CMK (cell line): ENCODE measurements around the gene SRSF3.

Source experiments
- DNase-seq: peaks from one replicate; pipeline ENCODE4 v3.0.0-alpha.2; 2010; ENCODE audit warnings: low read depth

SRSF3 gene

DNA sequence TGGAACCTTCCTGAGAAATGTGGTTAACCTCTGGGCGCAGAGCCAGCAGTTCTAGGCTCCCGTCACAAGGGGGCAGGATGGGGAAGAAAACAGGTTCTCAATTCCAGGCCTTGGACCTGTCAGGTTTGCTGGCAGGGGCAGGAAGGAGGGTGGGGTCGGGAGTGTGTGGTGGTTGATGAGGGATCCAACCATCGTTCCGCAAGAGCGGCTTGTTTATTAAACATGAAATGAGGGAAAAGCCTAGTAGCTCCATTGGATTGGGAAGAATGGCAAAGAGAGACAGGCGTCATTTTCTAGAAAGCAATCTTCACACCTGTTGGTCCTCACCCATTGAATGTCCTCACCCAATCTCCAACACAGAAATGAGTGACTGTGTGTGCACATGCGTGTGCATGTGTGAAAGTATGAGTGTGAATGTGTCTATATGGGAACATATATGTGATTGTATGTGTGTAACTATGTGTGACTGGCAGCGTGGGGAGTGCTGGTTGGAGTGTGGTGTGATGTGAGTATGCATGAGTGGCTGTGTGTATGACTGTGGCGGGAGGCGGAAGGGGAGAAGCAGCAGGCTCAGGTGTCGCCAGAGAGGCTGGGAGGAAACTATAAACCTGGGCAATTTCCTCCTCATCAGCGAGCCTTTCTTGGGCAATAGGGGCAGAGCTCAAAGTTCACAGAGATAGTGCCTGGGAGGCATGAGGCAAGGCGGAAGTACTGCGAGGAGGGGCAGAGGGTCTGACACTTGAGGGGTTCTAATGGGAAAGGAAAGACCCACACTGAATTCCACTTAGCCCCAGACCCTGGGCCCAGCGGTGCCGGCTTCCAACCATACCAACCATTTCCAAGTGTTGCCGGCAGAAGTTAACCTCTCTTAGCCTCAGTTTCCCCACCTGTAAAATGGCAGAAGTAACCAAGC, 29.6 kb downstream of the SRSF3 start:
- DNase-seq, result peak; percentile 59

DNA sequence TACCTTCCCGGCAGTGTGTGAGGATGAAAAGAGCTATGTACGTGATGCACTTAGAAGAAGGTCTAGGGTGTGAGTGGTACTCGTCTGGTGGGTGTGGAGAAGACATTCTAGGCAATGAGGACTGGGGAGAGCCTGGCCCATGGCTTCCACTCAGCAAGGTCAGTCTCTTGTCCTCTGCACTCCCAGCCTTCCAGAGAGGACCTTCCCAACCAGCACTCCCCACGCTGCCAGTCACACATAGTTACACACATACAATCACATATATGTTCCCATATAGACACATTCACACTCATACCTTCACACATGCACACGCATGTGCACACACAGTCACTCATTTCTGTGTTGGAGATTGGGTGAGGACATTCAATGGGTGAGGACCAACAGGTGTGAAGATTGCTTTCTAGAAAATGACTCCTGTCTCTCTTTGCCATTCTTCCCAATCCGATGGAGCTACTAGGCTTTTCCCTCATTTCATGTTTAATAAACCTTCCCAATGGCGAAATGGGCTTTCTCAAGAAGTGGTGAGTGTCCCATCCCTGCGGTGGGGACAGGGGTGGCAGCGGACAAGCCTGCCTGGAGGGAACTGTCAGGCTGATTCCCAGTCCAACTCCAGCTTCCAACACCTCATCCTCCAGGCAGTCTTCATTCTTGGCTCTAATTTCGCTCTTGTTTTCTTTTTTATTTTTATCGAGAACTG, 30.4 kb downstream of the SRSF3 start:
- no peak for DNase-seq

DNA sequence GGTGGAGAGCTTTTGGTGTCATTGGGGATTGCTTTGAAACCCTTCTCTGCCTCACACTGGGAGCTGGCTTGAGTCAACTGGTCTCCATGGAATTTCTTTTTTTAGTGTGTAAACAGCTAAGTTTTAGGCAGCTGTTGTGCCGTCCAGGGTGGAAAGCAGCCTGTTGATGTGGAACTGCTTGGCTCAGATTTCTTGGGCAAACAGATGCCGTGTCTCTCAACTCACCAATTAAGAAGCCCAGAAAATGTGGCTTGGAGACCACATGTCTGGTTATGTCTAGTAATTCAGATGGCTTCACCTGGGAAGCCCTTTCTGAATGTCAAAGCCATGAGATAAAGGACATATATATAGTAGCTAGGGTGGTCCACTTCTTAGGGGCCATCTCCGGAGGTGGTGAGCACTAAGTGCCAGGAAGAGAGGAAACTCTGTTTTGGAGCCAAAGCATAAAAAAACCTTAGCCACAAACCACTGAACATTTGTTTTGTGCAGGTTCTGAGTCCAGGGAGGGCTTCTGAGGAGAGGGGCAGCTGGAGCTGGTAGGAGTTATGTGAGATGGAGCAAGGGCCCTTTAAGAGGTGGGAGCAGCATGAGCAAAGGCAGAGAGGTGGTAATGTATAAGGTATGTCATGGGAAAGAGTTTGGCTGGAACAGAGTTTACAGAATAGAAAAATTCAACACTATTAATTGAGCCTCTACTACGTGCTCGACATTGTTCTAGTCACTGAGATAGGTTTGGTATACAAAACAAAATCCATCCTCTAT, 31.2 kb downstream of the SRSF3 start:
- DNase-seq, result no peak

DNA sequence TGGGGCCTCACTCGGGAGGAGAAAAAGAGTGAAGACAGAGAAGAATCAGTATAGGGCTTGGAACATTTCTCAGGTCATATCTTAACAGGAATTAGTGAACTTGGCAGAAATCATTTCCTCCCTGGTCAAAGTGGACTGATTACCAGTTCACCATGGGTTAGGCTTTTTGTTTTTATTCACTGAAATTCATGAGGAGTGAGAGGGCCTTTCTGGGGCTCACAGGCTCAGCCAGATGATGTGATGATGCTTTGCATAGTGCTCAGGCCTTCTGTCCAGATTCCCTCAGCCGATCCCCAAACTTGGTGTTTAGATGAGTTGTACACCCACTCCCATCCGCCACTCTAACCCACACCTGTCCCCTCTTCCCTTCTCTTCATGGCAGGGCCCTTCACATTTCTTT, 32.5 kb downstream of the SRSF3 start:
- DNase-seq, result no peak

DNA sequence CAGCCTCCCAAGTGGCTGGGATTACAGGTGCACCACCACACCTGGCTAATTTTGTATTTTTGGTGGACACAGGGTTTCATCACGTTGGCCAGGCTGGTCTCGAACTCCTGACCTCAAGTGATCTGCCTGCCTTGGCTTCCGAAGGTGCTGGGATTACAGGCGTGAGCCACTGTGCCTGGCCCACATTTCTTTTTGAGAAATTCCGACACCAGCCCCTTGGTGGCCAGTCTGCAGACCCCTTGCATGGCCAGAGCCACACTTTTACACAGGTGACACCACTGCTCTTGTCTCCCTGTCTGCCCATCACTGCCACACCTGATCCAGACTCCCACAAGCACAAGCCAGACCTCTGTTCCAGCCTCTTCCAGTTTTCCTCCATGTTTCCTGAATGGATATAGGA, 33.0 kb downstream of the SRSF3 start:
- no peak for DNase-seq

DNA sequence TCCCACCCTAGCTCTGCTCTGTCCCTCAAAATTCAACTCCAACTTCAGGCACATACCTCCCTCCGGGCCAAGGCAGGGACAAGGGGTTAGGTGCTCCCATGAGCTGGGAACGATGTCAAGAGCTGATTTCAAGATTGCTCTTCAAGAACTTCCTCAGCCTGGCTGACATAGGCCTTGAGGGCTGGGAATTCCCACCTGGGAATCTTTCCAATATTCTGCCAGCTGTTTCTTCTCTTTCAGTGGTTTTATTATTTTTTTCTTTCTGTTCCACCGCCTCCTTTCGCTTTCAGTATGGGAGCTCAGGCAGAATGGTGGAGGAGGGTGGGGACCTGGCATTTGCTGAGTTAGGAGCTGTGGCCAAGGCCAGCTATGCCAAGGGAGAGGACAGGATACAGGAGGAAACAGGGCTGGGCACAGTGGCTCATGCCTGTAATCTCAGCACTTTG, 33.7 kb downstream of the SRSF3 start:
- no peak for DNase-seq

DNA sequence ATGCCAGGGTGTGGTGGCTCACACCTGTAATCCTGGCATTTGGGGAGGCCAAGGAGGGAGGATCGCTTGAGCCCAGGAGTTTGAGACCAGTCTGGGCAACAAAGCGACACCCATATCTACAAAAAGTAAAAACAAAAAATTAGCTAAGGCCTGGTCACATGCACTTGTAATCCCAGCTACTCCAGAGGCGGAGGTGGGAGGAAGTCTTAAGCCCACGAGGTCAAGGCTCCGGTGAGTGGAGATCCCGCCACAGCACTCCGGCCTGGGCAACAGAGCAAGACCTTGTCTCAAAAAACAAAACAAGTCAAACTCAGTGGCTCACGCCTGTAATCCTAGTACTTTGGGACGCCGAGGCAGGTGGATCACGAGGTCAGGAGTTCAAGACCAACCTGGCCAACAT, 35.6 kb downstream of the SRSF3 start:
- no peak for DNase-seq

DNA sequence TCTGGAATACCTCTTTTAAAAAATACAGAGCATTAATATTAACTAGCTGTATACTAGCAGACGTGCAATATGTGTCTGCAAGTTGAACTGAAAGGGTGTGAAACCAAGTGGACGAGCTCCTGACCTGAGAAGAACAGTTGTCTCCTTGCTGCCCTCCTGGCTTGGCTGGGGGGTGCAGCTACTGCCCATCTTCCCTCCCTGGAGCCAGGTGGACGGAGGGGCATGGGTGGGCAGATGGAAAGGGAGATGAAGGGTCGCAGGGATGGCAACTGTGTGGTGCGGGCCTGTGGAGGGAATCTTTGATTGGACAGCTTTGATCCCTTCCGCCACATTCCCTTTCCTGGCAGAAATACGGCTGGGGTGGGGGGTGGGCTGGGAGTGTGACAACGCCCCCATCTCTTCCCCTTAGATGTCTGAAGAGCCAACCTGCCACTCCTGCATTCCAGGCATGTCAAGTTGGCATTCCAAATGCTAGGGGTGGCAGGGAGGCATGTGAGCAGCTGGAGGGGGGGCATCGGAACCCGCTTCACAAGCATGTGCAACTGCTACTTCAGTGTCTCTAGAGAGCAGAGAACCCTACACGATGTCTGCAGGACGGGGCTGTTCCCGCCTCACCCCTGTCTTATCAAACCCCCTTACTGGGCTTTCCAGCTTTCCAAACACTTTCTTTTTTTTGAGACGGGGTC, 37.3 kb downstream of the SRSF3 start:
- no peak for DNase-seq

DNA sequence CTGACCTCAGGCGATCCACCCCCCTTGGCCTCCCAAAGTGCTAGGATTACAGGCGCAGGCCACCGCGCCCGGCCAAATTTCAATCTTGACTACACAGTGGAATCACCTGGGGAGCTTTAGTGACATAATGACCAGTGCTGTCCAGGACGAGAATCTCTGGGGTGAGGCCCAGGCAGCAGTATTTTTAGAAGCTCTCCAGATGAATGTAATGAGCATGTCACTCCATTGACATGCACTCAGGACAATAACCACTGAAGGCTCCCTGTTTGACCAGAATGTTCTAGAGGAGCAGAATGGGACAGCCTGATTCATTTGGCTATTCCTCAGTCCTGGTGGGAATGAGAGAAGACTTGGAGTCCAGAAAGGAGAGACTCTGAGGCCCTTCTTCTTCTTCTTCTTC, 39.2 kb downstream of the SRSF3 start:
- no peak for DNase-seq

DNA sequence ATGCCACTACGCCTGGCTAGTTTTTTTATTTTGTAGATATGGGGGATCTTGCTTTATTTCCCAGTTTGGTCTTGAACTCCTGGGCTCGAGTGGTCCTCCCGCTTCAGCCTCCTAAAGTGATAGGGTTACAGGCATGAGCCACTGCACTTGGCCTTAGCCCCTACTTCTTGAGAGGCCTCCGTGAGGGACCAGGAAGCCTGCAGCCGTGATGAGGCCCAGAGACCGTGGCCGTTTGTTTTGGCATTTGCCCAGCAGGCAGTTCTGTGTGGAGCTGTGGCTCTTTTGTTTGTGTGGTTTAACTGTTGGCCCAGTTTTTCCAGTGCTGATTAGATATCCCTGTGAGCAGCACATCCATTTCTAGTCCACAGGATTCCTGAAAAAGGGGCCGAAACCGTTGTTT, 39.8 kb downstream of the SRSF3 start:
- no peak for DNase-seq

DNA sequence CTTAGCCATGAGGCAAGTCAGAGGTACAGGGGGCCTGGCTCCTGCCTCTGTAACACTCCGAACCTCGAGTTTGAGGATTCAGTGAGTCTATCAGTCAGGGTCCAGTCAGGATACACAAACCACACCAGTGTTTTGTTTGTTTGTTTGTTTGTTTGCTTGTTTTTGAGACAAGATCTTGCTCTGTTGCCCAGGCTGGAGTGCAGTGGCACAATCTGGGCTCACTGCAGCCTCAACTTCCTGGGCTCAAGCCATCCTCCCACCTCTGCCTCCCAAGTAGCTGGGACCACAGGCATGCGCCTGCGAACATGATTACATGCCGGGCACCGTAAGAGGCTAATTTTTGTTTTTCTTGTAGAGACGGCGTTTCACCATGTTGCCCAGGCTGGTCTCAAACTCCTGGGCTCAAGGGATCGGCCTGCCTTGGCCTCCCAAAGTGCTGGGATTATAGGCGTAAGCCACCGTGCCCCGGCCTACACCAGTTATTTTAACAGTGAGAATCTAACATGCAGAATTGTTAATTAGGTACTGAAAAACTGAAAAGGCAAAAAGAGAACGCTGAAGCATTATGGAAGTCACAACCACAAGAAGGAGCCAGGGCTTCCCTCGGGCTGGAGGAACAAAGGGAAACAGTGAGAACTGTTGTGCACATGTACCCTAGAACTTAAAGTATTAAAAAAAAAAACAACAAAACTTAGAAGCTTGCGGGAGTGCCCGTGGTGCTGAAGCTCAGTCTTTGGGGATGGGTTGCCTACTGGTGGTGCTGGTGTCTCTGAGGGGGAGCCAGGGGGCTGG, 40.4 kb downstream of the SRSF3 start:
- DNase-seq, result no peak

DNA sequence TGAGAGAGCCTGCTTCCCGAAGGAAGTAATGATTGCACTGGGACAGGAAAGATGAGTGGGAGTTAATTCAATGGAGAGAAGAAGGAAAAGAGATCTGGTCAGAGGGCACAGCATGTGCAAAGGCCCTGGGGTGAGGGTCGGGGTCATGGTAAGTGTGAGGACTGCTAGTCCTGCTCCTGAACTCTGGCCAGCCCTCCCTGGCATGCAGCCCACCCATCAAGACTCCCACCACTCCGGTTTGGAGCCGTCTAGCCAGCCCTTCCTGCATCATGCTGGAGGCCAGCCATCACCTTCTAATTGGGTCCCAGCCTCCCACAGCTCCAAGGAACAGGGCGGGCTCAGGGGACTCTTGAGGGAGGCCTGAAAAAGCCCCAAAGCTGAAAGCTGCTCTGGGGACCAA, 42.1 kb downstream of the SRSF3 start:
- DNase-seq, result no peak

DNA sequence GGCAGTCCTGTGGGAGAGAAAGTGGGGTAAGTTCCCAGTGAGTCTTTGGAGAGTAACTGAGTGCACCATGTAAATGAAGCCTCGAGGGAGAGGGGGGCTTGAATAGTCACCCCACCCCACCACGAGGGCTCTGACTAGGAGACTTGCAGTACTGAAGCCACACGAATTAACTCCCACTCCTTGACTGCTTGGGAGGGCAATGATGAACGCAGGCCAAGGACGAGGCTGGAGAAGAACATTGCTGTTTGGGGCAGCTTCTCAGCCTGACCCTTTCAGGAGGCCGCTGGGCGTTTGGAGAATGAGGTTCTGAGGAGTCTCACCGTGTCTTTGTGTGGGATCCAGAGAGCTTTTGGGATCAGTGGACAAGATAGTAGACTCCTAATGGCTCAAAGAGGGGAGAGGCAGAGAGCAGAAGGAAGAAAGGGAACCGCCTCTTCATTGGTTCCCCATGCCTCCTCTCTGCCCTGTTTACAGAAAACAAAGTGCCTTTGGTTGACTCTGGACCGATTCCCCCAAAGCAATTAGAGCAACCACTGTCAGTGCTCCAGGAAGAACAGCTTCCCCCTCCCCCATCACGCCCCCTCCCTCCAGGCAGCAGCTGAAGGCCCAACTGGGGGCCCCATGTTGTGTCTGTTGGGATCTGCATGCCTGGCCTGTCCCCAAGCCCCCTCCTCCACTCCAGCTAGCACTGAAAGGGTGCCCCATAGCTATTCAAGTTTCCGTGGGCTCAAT, 42.7 kb downstream of the SRSF3 start:
- DNase-seq, result no peak

DNA sequence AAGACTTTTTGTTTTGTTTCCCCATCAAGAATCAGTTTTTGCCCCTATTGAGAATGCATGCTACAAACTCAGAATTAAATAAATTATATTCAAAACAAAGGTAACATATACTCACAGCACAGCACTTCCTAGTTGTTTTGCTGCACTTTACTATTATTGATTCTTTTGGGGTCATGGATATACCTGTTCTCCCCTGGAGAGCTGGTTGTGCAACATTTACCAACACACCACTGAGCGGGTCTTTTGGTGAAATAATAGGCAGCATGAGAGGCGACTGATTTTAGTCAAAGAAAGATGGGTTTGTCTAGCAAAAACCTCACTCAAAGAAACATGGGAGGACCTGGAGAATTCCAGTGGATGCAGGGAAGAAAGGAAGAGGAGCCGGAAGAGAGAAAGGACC, 44.4 kb downstream of the SRSF3 start:
- DNase-seq, result no peak

DNA sequence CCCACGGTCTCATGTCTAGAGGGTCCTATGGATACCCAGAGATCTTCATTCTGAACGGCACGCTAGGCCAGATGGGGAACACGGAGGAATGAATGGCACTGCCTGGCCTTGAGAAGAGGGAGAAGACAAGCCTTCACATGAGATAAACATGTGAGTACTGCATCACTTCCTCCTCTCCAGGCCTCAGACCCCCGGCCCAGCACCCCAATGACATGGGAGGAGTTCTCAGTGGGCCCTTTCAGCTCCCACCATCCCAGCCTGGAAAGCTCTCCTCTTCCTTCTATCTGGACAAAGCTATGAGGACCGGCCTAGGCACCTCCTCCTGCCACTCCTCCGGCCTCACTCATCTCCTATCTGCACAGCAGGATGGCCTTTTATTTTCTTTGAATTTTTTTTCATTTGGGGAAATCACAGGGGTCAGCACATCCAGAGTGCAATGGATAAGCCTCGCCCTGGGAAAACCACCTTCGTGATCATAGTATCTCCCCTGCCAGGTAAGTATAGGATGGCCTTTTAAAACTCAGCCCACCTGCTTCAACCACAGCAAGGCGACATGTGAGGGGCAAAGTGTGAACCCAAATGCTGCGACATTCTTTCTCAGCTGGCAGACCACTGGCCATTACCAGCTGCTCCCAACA, 45.1 kb downstream of the SRSF3 start:
- no peak for DNase-seq

DNA sequence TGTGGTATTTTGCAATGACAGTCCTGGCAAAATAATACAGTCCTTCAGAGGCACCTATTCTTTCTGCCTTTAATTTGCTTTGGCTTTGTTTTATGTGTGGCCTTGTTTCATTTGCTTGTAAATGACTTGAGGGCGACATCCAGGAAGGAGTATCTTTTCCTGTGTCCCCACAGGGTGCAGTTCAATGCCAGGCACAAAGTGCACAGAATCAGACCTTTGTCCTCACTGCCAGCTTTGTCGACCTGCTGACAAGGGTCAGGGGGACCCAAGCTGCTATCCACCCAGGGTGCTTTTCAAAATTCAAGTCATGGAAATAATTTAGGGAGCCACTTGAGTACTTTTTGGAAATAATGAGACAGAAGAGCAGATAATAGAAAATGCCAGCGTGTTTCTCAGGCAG, 47.4 kb downstream of the SRSF3 start:
- DNase-seq, result no peak

DNA sequence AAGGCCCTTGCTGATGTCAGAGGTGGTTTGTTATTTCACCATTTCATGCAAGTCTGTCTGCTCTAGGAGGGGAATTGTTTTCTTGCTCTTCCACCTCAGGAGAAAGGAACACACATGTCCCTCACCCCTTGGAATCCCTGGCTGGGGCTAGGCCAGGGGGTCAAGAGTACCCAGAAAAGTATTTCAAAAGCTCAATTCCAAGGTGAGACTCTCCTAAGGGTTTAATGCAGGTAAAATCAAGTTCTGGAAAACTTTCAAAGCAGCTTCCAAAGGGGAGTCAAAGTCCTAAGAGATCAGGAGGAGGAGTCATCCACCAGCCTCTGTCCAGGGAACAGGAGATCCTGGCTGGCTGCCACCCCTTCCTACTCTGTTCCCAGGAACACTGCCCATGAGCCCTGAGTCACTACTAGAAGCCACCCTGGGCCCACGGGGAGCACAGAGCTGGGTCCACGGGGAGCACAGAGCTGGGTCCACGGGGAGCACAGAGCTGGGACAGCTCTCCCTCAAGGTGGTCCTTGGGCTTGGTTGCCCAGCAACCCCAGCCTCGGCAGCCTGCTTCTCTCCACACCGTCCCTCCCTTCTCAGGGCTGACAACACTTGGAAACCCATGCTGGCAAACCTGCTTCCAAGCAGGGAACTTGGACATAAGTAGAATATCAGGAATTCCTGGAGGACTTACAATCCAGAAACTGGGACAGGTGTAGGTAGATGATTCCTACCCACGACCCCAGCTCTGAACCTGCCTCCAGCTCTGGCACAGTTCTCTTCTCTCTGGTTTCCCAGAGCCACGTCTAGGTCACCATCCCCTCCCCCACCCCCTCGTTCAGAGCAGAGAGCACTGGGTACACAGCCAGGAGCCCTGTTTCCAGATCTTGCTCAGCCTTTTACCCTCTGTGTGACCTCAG, 49.0 kb downstream of the SRSF3 start:
- no peak for DNase-seq

DNA sequence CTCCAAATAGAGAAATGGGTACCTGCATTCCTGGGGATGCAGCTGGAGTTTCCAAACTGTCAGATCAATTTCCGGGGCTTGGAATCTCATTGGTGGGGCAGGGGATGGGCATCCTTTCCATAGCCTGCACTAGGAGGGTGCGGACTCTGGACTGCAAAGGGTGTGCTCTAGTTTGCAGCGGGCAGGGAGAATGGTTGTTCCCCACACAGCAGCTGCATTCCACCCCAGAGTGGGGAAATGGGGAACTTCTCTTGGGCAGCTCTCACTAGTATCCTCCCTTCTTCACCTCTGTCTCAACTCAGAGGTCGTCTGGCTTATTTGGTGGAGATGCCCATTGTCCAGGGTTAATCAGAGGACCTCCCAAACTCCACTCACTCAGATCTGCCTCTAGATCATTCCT, 49.8 kb downstream of the SRSF3 start:
- no peak for DNase-seq

DNA sequence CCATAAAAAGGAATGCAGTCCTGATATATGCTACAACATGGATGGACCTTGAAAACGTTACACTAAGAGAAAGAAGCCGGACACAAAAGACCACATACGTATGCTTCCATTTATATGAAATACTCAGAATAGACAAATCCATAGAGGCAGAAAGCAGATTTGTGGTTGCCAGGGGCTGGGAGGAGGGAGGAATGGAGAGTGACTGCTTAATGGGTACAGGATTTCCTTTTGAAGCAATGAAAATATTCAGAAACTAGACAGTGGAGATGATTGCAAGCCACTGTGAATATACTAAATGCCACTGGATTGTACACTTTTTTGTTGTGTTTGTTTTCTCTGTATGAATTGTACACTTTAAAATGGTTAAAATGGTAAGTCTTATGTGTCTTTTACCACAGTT, 54.9 kb downstream of the SRSF3 start:
- no peak for DNase-seq
